GM12864 (cell line): ENCODE measurements around the gene TRAF7.

Experiments
- DNase-seq: peaks from one replicate; pipeline ENCODE4 v3.0.0-alpha.2; 2011; ENCODE audit warnings: low read depth
- H3K4me3 ChIP-seq: 2 replicates; pipeline ENCODE4 v1.5.1; 2011; ENCODE audit warnings: mild to moderate bottlenecking, low read depth, low read length, control low read depth
- CTCF ChIP-seq: IDR thresholded peaks from 2 replicates; pipeline ENCODE4 v1.5.1; 2011; ENCODE audit warnings: low read depth, mild to moderate bottlenecking, moderate library complexity, low read length, control low read depth, inconsistent platforms; ENCODE audit errors: missing control alignments

The TRAF7 gene

GRCh38 chr16:2209258-2210008, 53.9 kb downstream of the TRAF7 start:
- no peak overlapping the region for H3K4me3 ChIP-seq
- no peak for DNase-seq

GRCh38 chr16:2210009-2210332, 54.4 kb downstream of the TRAF7 start:
- H3K4me3 ChIP-seq = no peak overlapping the region
- TF ChIP-seq CTCF = no peak
- DNase-seq = no peak

More at GRCh38 chr16:2209258-2210008, 53.9 kb downstream of the TRAF7 start:
- no peak for TF ChIP-seq CTCF

GRCh38 chr16:2210386-2211365, 55.1 kb downstream of the TRAF7 start, which contains the start of gene BRICD5:
BRICD5 (minus strand) TSS chr16:2210863; CDS start chr16:2210833, 30 bp downstream.
- H3K4me3 ChIP-seq = no peak within 1 kb of the TSS
- no peak for DNase-seq
- no peak for TF ChIP-seq CTCF

- DNase-seq = no peak
- no peak for TF ChIP-seq CTCF
- no peak overlapping the region for H3K4me3 ChIP-seq
These were observed 56.4 kb downstream of the TRAF7 start for GRCh38 chr16:2211923-2212347.

- no peak for DNase-seq
- TF ChIP-seq CTCF = no peak
- H3K4me3 ChIP-seq = peak overlapping the region; percentile 98
These were observed 57.1 kb downstream of the TRAF7 start for GRCh38 chr16:2212362-2213324.
